Measurements from ENCODE around the gene ELP4. TPM values are rescaled to one million over a fixed set of nuclear protein-coding genes. Genes with fewer than 3 reads are reported as not detected.

The ELP4 gene
- total RNA-seq, 1 experiment from 2014 or later = 15.2 TPM

DNA sequence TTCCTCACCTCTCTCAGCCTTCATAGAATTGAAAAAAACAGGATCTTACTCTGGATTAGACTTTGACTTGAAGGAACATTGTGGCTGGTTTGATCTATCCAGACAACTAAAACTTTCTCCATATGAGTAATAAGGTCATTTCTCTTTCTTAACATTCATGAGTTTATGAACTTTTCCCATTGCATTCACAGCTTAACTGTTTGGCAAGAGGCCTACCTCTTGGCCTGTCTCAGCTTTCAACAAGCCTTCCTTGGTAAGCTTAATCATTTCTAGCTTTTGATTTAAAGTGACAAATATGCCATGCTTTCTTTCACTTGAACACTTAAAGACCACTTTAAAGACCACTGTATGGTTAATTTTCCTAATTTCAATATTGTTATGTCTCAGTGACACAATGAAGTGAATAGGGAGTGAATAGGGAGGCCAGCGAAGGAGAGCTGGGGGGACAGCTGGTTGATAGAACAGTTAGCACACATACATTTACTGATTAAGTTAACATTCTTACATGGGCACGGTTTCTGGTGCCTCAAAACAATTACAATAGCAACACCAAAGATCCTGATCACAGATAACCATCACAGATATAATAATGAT, 17.1 kb upstream of the ELP4 start:
- no peaks in the 10 kb centered on the region for H3K27me3 ChIP-seq (ENCODE audit: insufficient read depth, low read length)
- H3K14ac ChIP-seq (ENCODE audit: insufficient read depth, low read length) = no peak overlapping the region
- peaks cover 34 to 40% (median 36%) of the 10 kb centered on the region in 3 experiments for H3K36me3 Mint-ChIP-seq (ENCODE audit: insufficient read depth in 1 of 3, low read depth in 3 of 3)
- no CpG with 5 or more reads among the region's 2 CpGs for WGBS (ENCODE audit: extremely low coverage, insufficient read length, low lambda C conversion rate)
- no peak overlapping the region for H3K9ac ChIP-seq (ENCODE audit: extremely low read depth, insufficient read length, low read length)
- no peaks in the 10 kb centered on the region for H4K20me1 ChIP-seq (ENCODE audit: control insufficient read depth, insufficient read depth, insufficient read length)
- no peak overlapping the region for H3K18ac ChIP-seq (ENCODE audit: insufficient read length, low read depth, low read length)
- peaks cover 11 to 17% of the 10 kb centered on the region in 2 experiments for H3K4me1 Mint-ChIP-seq
- no peak overlapping the region for H2BK5ac ChIP-seq (ENCODE audit: insufficient read length, low read length)
- H2BK12ac ChIP-seq (ENCODE audit: insufficient read length, low read depth, low read length) = no peak overlapping the region
- H2BK20ac ChIP-seq (ENCODE audit: low read depth, low read length, poor library complexity, severe bottlenecking) = no peak overlapping the region
- H3K23me2 ChIP-seq (ENCODE audit: insufficient read length, low read depth, low read length, poor library complexity, severe bottlenecking) = no peaks in the 10 kb centered on the region
- H3K4ac ChIP-seq (ENCODE audit: low read depth, low read length) = no peak overlapping the region
- H3K27ac Mint-ChIP-seq = no peak overlapping the region; a peak in 1 of 7 replicates
- no peak overlapping the region for H3K4me3 Mint-ChIP-seq
- H3K79me1 ChIP-seq (ENCODE audit: insufficient read depth, low read depth, low read length, poor library complexity, severe bottlenecking) = peaks cover 2% of the 10 kb centered on the region
- H2BK15ac ChIP-seq (ENCODE audit: low read depth, low read length) = no peak overlapping the region
- H2AK5ac ChIP-seq (ENCODE audit: insufficient read length, low read length) = no peak overlapping the region
- H3K79me2 ChIP-seq (ENCODE audit: insufficient read depth, low read length) = no peaks in the 10 kb centered on the region; the same call in 1 of the 2 replicates
- DNase-seq = no peak
- H3K9me3 Mint-ChIP-seq = peaks cover 18 to 26% of the 10 kb centered on the region in 2 experiments
- H3K27me3 Mint-ChIP-seq (ENCODE audit: low read depth) = no peaks in the 10 kb centered on the region
- no peak overlapping the region for H4K8ac ChIP-seq (replicated peaks; ENCODE audit: insufficient read length, low read depth, low read length)
- H3K9me3 ChIP-seq (ENCODE audit: control insufficient read depth, low read depth, low read length) = no peaks in the 10 kb centered on the region
- no peak overlapping the region for H4K91ac ChIP-seq (ENCODE audit: insufficient read length, low read depth, low read length)
- no peak overlapping the region for H3T11ph ChIP-seq (ENCODE audit: low read length)
- H3K27ac ChIP-seq (ENCODE audit: insufficient read length, low read depth, low read length) = no peak overlapping the region
- TF ChIP-seq, protein P1, sequence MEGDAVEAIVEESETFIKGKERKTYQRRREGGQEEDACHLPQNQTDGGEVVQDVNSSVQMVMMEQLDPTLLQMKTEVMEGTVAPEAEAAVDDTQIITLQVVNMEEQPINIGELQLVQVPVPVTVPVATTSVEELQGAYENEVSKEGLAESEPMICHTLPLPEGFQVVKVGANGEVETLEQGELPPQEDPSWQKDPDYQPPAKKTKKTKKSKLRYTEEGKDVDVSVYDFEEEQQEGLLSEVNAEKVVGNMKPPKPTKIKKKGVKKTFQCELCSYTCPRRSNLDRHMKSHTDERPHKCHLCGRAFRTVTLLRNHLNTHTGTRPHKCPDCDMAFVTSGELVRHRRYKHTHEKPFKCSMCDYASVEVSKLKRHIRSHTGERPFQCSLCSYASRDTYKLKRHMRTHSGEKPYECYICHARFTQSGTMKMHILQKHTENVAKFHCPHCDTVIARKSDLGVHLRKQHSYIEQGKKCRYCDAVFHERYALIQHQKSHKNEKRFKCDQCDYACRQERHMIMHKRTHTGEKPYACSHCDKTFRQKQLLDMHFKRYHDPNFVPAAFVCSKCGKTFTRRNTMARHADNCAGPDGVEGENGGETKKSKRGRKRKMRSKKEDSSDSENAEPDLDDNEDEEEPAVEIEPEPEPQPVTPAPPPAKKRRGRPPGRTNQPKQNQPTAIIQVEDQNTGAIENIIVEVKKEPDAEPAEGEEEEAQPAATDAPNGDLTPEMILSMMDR (conservative IDR thresholded peaks at IDR 0.05) = no peak
- no peak overlapping the region for H3K23ac ChIP-seq (ENCODE audit: insufficient read length, low read depth, low read length)
- no peak overlapping the region for H3K56ac ChIP-seq (ENCODE audit: insufficient read length, low read depth, low read length)
- no peak overlapping the region for H2BK120ac ChIP-seq (ENCODE audit: low read depth, low read length, poor library complexity, severe bottlenecking)
- H2AFZ ChIP-seq (ENCODE audit: low read length) = no peak overlapping the region
- no peak overlapping the region for H4K5ac ChIP-seq (ENCODE audit: insufficient read length, low read depth, low read length)
- H3K4me2 ChIP-seq (ENCODE audit: insufficient read depth, insufficient read length, low read length) = no peak overlapping the region
- peaks cover 2% of the 10 kb centered on the region; the same call in 1 of the 2 replicates for H3K4me1 ChIP-seq (ENCODE audit: insufficient read depth, low read length)

Measured in H9 (cell line).